ENCODE results near the gene KLHDC4. TPM values are rescaled to one million over a fixed set of nuclear protein-coding genes. Genes with fewer than 3 reads are reported as not detected.

KLHDC4 gene
- total RNA-seq, 6 experiments from 2014 or later, result 11.6 to 22.7 (median 14.4) TPM

DNA sequence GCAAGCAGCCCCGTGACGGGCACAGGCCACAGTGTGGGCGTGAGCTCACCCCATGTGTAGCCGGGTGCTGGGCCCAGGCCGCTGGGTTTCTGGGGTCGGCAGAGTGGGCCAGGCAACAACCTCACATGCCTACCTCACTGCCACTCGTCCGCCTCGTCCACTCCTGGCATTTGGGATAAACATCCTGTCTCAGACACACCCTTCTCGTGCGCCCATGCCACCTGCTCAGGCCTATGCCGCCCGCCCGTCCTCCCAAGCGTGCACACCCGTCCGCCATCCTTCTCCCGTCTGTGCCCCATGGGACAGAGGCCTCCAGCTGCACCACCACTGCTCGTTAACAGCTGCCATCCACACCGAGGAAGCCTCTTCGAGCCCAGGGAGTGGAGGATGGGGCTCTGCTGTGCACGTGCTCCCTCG is 64.3 kb downstream of the KLHDC4 start:
- H3K4me1 ChIP-seq, result no peaks in the 10 kb centered on the region
- H3K36me3 ChIP-seq, result no peaks in the 10 kb centered on the region
- H3K27me3 ChIP-seq, result no peaks in the 10 kb centered on the region
- intact Hi-C loops (cut with DNase I), result no loop called here
- H3K4me3 ChIP-seq, result no peak overlapping the region
- TF ChIP-seq, protein P1, sequence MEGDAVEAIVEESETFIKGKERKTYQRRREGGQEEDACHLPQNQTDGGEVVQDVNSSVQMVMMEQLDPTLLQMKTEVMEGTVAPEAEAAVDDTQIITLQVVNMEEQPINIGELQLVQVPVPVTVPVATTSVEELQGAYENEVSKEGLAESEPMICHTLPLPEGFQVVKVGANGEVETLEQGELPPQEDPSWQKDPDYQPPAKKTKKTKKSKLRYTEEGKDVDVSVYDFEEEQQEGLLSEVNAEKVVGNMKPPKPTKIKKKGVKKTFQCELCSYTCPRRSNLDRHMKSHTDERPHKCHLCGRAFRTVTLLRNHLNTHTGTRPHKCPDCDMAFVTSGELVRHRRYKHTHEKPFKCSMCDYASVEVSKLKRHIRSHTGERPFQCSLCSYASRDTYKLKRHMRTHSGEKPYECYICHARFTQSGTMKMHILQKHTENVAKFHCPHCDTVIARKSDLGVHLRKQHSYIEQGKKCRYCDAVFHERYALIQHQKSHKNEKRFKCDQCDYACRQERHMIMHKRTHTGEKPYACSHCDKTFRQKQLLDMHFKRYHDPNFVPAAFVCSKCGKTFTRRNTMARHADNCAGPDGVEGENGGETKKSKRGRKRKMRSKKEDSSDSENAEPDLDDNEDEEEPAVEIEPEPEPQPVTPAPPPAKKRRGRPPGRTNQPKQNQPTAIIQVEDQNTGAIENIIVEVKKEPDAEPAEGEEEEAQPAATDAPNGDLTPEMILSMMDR (IDR thresholded peaks at IDR 0.05), result no peak
- no peak for TF ChIP-seq POLR2A (IDR thresholded peaks at IDR 0.05)
- no peak overlapping the region for H3K27ac ChIP-seq
- H3K9me3 ChIP-seq, result no peaks in the 10 kb centered on the region
- no CpG with 5 or more reads among the region's 23 CpGs for WGBS (ENCODE audit: insufficient coverage, low coverage, low lambda C conversion rate, missing lambda C conversion rate)
- no peak for ATAC-seq
- no peak for DNase-seq

DNA sequence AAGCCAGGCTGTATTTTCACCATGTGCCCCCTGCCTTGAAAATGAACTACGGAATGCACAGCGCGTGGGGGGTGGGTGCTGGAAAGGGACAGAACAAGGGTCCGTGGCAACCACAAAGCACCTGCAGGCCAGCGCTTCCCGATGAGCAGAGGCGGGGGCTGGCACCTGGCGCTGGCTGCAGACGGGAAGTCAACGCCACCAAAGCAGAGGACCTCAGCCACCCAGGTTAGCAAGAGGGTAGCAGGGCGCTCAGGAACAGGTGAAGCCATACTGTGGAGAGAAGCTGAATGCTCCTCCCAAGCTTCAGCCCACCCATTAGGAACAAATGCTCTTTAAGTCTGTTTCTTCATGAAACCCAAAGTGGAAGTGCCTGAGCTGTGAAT is 64.7 kb downstream of the KLHDC4 start:
- H3K27me3 ChIP-seq, result no peaks in the 10 kb centered on the region
- DNase-seq (no peak), ATAC-seq (no peak)
- H3K27ac ChIP-seq, result no peak overlapping the region
- WGBS (ENCODE audit: insufficient coverage, low coverage, low lambda C conversion rate, missing lambda C conversion rate), result 88% methylated on average over 4 of the region's 11 CpGs
- no peaks in the 10 kb centered on the region for H3K4me1 ChIP-seq
- H3K9me3 ChIP-seq, result no peaks in the 10 kb centered on the region
- TF ChIP-seq, protein P1 (IDR thresholded peaks at IDR 0.05), result no peak
- no peak for TF ChIP-seq POLR2A (IDR thresholded peaks at IDR 0.05)
- no peak overlapping the region for H3K4me3 ChIP-seq
- no peaks in the 10 kb centered on the region for H3K36me3 ChIP-seq
- intact Hi-C loops (cut with DNase I), result no loop called here

- TF ChIP-seq, protein P1 (IDR thresholded peaks at IDR 0.05), result no peak
- ATAC-seq (no peak), DNase-seq (no peak)
- H3K27me3 ChIP-seq, result no peaks in the 10 kb centered on the region
- H3K4me1 ChIP-seq, result no peaks in the 10 kb centered on the region
- intact Hi-C loops (cut with DNase I), result no loop called here
- H3K36me3 ChIP-seq, result no peaks in the 10 kb centered on the region
- WGBS (ENCODE audit: insufficient coverage, low coverage, low lambda C conversion rate, missing lambda C conversion rate), result 84% methylated on average over 15 of the region's 19 CpGs
- H3K9me3 ChIP-seq, result no peaks in the 10 kb centered on the region
- no peak overlapping the region for H3K27ac ChIP-seq
- H3K4me3 ChIP-seq, result no peak overlapping the region
These were observed 65.2 kb downstream of the KLHDC4 start for GRCh38 chr16:87700406-87701077.

DNA sequence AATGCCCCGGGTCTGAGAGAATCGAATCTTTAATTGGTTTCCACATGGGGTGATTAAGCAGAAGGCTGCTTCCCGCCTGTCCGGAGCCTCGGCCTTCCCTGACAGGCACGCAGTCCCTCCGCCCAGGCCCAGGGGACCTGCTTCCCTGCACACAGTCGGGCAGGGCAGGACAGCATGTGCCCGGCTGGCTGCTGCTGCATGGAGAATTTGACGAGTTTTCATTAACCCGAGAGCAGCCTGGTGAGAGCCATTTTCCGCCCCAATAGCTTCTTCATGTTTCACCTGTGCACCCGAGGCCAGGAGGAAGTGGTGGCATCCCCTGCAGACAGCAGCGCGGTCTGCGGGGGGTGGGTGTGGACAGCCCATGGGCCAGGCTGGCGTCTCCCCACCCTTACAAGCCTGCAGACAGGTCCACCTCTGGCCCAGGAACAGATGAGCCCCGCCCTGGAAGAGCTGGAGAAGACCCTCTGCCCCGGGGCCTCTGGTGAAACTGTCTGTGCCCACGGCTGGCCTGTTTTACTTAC is 67.0 kb downstream of the KLHDC4 start:
- intact Hi-C loops (cut with DNase I), result no loop called here
- WGBS (ENCODE audit: insufficient coverage, low coverage, low lambda C conversion rate, missing lambda C conversion rate), result 90% methylated on average over 2 of the region's 20 CpGs
- DNase-seq, result no peak
- Histone ChIP-seq H3K9me3 (no peaks in the 10 kb centered on the region), H3K4me3 (no peak overlapping the region), H3K27ac (no peak overlapping the region), H3K4me1 (no peaks in the 10 kb centered on the region), H3K27me3 (no peaks in the 10 kb centered on the region), H3K36me3 (no peaks in the 10 kb centered on the region)
- TF ChIP-seq, protein P1 (IDR thresholded peaks at IDR 0.05), result no peak
- TF ChIP-seq POLR2A (IDR thresholded peaks at IDR 0.05), result no peak
- no peak for ATAC-seq
